ENCODE data around the gene PER1. TPM values are rescaled to one million over a fixed set of nuclear protein-coding genes. Genes with fewer than 3 reads are reported as not detected.
"Not testable (repeated sequence)": the region's sequence is repeated elsewhere in the genome, so short reads cannot be mapped to it uniquely, and the experiment has no call there.

The PER1 gene
- polyA plus RNA-seq, 1 donor, result 22.9 TPM

DNA sequence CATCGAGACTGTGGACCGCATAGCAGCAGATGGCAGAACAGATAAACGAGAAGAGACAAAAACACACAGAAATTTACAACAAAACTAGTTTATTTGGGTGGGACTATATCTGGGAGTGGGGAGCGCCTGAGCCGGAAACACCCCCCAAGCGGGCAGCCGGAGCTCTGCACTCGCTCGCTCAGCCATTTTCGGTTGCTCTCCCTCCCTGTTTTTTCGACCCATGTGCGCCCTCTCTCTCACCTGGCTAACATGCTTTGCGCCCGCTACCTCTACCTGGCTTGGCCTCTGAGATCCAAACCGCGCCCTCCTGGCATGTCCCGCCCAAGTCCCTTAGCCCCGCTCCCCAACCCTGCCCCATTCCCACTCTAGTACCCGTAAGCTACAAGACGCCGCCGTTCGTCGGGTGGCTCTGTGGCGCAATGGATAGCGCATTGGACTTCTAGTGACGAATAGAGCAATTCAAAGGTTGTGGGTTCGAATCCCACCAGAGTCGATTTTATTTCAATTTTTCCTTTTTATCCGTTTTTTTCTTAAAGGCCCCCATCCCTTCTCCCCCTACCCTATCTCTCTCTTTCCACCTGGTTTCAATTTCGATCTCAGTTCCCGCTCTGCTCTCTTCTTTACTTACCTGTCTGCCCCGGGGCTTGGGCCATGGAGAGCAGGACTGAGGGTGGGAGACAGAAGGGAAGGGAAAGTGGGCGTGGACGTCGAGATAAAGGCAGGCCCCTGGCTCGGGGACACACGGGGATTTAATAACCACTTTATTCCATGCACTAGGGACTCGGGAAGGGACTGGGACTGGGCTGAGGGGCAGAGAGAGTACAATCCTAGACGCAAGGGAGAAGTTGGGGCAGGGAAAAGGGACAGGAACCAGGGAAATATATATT lies 31.4 kb downstream of the PER1 start:
- DNase-seq, result no peak

DNA sequence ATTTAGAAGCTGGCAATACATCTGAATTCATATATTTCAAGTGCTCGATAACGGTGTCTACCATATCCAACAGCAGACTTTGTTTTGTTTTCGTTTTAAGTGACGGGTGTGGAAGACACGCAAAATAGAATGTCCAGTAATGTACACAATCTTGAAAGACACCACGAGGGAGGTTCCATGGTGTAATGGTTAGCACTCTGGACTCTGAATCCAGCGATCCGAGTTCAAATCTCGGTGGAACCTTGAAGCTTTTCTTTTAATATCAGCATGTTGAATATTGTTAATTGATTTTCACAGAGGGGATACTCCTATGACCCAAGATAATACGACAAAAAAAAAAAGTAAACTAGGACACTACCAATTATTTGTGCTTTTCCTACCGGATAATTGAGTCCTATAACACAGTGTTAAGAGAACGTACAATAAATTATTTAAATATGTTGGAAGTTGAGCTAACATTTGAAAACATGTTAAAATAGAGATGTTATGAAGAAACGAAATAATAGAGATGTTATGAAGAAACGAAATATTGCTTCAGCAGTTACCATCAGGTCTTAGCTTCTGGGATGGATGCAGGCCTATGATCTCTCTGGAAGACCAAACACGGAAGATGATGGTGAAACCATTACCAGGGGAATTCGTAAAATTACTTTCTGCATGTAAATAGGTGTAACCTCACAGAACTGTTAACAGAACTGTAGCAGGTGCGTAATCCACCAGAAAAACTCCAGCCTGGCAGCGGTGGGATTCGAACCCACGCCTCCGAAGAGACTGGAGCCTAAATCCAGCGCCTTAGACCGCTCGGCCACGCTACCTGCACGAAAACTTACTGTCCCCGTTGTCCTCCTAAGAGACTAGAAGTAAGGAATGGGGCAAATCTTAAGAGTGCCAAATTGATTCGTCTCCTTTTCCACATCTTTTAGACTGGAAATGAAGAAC lies 32.4 kb downstream of the PER1 start:
- DNase-seq, result peak; percentile 96

DNA sequence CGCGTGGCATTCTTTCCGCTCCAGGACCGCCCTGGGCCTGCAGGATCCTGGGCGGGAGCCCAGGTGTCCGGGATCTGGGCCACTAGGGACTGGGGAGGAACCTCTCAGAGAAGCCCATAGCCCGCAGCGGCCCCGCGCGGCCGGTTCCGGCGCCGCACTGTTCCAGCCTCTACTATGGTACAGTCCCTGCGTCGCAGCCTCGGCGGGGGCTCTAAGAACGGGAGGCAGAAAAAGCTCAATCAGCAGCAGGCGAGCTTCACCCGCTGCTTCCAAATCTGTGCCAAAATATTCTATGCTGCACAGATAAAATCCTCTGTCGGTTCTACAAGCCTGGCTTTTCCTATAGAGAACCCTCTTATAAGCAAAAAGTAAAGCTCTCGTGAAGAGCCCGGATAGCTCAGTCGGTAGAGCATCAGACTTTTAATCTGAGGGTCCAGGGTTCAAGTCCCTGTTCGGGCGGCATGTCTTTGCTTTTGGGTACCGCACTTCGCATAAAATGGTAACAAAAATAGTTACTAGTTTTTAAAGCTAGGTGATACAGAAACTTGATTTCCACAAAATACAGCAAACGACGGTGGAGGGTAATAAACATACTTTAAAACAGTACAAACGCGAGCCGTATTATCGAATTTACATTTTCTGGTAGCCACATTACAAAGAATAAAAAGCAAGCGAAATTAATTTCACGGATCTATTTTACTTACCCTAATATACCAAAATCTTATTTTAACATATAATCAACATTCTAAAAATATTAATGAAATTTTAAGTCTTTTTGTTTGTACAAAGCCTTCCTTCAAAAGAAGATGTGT lies 33.2 kb downstream of the PER1 start:
- DNase-seq, result no peak

DNA sequence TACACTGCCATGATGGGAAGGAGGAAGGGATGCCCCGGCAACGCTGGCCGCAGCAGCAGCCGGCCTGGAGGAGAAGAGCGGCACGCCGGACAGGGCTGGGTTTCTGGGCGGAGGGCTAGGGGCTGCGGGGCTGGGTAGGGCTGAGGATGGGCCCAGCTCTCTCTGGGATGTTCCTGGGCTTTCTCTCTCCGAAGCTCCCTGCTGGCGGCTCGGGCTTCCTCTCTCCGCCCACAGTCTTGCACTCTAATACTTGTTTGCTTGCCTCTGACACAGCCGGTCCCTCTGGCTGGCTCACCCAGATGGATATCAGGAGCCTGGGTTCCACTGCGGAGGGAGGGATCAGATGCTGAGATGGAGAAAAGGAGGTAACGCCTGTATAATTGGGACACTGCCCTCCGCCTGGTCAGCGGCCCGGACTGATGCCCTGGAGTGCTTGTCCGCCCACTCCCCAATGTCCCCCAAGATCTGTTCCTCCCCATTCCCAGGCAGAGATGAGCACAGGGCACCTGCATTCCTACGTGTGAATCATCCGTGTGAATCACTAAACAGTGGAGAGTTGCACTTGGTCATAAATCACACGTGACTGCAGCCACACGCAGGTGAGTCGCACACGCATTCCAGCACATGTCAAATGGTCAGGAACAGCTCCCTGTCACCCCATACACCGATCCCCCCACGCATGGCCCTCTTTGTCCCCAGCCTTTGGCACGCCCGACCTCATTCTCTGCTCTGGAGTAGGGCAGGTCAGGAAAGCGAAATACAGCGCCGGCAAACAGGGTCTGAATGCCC lies 34.0 kb downstream of the PER1 start, which contains the start of gene ALOXE3:
Gene ALOXE3, minus strand, starts transcription at position 535 of the 789 bp plus-strand sequence. Its CDS starts 524 bp downstream, at position 11.
- DNase-seq, result no peak

DNA sequence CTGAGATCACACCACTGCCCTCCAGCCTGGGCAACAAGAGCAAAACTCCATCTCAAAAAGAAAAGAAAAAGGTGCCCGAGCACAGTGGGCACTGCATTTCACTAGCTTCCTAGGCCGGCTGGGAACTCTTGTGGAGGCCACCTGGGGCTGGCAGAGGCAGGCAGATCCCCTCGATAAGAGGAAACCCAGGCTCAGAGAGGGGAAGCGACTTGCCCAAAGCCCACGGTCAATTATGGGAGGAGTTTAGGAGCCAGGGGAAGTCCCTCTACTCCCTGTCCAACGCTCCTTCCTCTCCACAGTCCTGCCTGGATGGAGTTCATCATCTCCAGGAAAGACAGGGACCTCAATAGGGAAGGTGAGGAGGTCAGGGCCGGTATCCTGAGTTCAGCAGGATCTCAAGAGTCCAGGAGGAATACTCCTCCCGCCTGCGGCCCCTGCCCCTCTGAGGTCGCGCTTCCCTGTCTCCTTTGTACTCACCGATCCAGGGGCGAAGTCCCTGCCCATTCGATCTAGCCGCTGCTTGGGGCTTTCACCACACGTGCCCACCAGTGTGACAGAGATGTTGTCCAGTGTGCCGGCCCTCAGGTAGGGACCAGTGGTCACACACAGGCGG lies 34.7 kb downstream of the PER1 start:
- DNase-seq, result no peak

DNA sequence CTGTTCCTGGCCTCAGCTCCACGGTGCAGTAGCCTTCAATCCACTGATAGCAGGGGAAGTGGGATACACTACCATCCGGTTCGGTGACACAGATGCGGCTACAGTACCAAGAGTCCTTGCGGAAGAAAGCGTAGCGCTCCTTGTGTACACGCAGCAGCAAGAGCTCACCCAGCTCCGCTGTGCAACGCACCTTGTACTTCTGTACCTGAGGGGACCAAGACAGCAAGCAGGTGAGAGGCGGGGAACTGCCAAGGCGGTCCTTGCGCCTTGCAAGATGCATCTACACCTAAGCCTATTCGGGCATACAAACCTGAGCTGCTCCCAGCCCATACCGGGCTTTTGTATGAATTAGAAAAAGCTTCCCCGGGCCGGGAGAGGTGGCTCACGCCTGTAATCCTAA lies 35.4 kb downstream of the PER1 start:
- DNase-seq, result no peak

DNA sequence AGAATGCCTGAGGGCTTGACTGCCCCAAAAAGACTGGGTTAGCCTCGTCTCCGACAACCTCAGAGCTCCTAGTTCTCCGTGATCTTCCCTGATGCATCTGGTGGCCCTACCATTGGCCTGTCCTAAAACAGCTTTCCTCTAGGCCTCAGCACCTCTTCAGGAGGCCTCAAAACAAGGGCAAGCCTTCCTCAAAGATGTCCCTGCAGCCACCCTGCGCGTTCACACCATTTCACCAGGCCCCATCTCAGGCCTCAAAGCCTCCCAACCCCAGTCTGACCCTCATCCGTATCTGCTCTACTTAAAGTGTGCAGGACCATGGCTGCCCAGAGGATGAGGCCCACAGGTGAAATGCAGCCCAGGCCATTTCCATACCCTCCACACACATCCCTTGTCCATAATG lies 41.3 kb downstream of the PER1 start:
- no peak for DNase-seq

DNA sequence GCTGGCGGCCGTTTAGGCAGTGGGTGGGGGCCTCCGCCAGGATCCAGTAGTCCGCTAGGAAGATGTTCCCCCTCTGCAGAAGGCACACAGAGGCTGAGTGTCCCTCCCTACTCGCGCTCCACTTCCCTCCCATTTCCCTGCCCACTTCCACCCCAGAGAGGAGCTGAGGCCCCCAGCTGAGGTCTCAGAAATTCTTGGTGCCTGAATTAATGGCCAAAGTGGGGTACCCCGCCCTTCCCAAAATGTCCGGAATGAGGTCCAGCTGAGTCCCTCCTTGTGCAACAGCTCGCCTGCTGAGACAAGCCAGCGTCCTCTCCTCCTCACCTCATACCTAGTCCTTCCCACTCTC lies 41.8 kb downstream of the PER1 start:
- DNase-seq, result no peak

DNA sequence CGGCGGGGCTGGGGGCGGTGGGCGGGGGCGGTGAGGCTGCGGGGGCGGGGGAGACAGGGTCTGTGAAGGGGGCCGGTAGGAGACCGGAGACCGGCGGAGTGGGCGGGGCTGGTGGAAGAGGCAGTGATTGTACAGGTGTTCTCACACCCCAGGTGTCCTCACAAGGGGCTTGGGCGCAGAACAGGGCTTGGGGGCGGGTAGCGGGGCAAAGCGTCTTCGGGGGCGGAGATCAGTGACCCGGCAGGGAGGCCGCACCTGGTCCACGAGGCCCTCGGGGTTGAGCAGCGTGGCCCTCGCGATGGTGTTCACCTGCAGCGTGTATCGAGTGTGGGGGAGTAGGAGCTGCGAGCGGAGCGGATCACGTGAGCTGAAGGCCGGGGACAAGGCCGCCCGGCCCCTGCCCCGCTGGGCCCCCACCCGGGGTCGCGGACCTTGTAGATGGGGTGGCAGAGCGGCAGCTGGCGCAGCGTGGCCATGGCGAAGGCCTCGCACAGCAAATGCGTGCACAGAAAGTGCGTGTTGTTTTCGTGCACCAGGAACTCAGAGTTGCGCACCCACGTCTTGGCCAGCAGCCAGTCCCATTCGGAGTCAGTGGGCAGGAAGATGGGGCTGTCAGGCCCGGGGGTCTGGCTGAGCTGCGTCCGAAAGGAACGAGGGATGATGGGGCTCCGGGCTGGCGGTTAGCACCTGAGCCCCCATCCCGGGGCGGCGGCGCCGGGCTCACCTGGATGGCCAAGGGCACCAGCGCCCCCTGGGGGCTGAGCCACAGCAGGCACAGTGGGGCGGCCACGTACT lies 42.3 kb downstream of the PER1 start:
- DNase-seq, result no peak

DNA sequence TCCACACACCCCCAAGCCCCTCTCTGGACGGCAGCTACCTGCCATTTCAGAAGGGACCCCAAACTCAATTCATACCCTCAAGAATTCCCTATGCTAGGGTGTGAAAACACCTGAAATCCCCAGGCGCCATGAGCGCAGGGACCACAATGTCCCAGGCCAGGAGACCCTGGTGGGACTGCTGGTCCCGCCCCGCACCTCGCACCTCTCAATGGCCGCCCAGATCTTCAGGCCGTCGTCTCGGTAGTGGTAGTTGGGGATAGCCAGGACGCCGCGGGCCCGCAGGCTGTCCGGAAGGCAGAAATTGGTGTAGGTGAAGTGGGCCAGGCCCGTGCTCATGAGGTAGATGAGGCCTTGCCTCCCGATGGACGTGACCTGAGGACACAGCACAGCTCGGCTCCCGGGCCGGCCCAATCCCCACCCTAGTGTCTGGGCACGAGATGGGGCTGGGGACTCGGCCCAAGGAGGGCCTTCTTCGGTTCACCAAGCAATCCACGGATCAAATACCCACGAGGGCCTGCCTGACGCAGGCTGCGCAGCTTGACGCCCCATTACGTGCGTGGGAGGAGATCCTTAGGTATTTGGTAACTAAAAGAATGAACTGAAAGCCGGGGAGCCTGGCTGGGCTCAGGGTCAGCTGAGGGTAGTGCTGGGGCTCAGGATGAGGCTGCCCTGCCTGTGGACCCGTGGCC lies 43.1 kb downstream of the PER1 start:
- no peak for DNase-seq

DNA sequence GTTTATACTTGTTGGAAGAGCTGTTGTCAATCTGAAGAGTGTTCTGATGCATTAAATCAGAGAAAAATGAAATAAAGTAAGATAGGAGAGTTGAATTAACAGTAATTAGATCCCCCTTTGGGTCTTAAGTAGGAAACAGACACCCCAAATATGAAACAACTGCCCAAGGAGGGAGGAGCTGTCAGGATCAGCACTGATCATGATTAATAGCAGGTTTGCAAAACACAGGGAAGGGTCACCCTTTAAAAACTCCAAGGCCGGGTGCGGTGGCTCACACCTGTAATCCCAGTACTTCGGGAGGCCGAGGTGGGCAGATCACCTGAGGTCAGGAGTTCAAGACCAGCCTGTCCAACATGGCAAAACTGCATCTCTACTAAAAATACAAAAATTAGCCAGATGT lies 45.2 kb downstream of the PER1 start:
- not testable (repeated sequence) for DNase-seq

DNA sequence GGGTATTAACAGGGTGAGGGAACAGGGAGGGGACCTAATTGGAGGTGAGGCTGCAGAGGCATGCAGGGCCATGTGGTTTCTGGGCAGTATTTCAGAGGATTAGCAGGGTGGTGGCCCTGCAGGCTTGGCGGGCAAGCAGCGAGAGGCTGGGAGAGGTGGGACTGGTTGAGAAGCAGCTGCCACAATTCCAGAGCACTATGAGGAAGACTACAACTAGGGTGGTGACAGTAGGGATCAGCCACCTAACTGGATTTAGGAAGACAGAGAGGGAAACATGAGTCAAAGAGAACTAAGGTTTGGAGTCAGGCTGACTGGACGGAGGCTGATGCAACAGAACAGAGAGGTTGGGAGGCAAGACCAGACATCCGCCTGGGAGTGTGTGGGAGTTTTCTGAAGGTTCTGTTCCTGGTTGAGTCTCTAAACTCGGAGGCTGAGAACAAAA lies 46.2 kb downstream of the PER1 start:
- DNase-seq, result no peak

DNA sequence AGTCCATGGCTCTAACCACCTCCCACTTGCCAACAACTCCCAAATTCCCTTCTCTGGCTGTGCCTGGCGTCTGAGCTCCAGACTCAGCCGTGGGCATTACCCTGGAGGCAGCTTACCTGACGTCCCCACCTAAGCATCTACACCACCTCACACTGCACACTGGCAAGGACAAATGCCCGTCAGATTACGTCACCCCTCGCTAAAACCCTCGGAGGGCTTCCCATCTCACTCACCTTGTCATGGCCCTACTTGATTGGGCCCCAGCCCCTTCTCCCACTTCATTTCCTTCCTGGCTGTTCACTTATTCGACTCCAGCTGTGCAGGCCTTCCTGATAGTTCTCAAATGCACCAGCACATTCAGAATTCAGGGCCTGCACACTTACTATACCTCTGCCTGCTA lies 47.3 kb downstream of the PER1 start:
- DNase-seq, result no peak

DNA sequence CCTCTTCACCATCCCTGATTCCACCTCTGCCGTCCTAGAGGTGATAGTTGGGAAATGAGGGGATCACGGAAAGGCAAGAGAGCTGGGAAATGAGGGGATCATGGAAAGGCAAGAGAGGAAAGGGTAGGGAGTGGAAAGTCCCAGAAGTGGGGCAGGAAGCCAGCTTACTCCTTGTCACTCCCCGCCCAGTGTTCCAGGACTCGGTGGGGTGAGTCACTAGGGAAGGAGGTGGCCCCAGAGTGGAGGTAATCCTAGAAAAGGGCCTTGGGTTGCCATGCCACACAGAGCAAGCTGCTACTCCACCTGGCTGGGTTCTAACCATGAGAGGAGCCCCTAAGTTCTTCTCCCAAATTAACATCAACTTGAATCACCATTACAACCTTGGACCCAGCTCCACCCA lies 48.7 kb downstream of the PER1 start:
- DNase-seq, result no peak

DNA sequence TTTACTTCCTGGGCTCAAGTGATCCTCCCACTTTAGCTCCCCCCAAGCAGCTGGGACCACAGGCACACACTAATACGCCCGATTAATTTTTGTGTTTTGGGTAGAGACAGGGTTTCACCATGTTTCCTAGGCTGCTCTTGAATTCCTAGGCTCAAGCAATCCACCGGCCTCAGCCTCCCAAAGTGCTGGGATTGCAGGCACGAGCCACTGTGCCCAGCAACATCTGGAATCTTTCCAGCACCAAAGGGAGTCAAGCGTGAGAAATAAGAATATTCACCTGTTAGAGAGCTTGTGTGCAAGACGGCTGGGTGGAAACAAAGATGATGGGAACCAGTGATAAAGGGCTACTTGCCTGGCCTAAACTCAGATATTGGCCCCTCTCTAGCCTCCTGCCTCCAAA lies 50.5 kb downstream of the PER1 start:
- peak; percentile 13 for DNase-seq

DNA sequence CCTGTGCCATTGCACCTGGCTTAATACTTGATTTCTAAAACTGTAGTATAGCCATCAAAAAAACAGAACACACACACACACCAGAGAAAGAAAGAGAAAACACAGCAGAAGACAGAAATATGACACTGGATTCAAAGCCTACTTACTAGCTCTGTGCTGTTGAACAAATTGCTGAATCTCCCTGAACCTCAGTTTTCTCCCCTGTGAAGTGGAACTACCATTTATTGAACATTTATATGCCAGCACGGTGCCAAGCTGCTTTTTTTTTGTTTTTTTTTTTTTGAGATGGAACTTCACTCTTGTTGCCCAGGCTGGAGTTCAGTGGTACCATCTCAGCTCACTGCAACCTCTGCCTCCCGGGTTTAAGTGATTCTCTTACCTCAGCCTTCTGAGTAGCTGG lies 51.4 kb downstream of the PER1 start:
- DNase-seq, result no peak

DNA sequence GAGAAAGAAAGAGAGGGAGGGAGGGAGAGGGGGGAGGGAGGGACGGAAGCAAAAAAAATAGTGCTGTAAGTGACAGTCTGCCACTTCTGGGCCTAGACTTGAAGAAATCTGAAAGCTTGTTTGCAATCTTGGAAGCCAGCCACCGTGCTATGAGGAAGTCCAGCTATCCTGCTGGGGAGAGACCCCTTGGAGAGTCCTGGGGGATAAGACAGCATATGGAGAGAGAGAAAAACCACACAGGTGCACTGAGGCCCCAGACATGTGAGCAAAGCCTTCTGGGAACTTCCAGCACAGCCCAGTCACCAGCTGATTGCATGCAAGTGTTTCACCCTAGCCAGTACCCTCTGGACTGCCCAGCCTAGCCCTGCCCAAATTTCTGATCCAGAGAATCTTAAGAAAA lies 52.1 kb downstream of the PER1 start:
- DNase-seq, result no peak

DNA sequence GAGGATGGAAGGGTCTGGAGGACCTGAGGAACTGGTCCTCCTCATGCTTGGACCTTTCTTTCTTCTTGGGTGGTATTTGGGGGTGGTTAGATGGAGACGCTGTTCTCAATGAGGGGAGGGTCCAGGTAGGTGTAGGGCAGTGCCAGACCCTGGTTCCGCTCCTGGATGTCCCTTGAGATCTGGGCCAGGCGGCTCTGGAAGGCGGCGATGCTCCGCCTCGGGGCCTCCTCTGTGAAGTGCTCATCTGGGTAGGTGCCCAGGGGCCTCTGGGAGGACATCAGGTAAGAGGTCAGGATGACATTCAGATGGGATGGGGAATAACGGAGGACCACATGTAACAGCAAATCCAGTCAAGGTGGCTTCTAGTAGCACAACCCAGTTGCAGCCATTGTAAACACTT lies 55.7 kb downstream of the PER1 start:
- no peak for DNase-seq

DNA sequence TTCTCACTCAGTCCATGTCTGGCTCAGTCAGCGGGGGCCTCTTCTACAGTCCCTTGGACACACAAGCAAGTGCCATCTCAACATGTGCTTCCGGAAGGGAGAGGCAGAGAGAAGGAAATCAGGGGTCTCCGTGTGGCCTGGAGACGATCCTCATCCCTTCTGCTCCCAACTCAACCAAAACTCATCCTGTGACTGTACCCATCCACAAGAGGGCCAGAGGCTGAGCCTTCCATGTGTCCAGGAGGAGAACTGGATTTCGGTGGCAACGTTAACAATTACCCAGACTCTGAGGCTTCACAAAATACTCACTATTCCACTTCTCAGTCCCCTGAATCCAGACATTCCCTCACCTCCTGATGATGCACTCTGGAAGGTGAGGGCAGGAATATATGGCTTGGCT lies 56.8 kb downstream of the PER1 start:
- DNase-seq, result no peak

All from left kidney (tissue), 2 donors.